Activated CD4-positive, alpha-beta T cell treated with anti-CD3 and anti-CD28 coated beads, Interleukin-2, amount 10 ng/mL, durations not matched to agents 24 days and 14 days (primary cell): ENCODE results near the gene MRM3. TPM values are rescaled to one million over a fixed set of nuclear protein-coding genes. Genes with fewer than 3 reads are reported as not detected.
"Not testable (repeated sequence)": the region's sequence is repeated elsewhere in the genome, so short reads cannot be mapped to it uniquely, and the experiment has no call there.

ENCODE experiments used
- DNase-seq: peaks from one replicate; pipeline ENCODE4 v3.0.0; 2022
- H3K27ac Mint-ChIP-seq: one replicate; pipeline ENCODE4 v1.8.0; 2022; ENCODE audit warnings: mild to moderate bottlenecking, mixed read lengths
- H3K27me3 Mint-ChIP-seq: one replicate; pipeline ENCODE4 v1.8.0; 2022; ENCODE audit warnings: mixed read lengths
- H3K36me3 Mint-ChIP-seq: one replicate; pipeline ENCODE4 v1.8.0; 2022; ENCODE audit warnings: low read depth, mild to moderate bottlenecking, mixed read lengths
- H3K4me1 Mint-ChIP-seq: one replicate; pipeline ENCODE4 v1.8.0; 2021; ENCODE audit warnings: mixed read lengths
- H3K4me3 Mint-ChIP-seq: one replicate; pipeline ENCODE4 v1.8.0; 2022; ENCODE audit warnings: mild to moderate bottlenecking, moderate library complexity, mixed read lengths
- H3K9me3 Mint-ChIP-seq: one replicate; pipeline ENCODE4 v1.8.0; 2021; ENCODE audit warnings: mixed read lengths
- intact Hi-C: fragments of 100-400 bp; cut with micrococcal nuclease; formaldehyde crosslinking; loops from one replicate; pipeline ENCODE4 v1.15.1; 2023
- total RNA-seq: library from RNA; stranded (reverse); gene quantifications from 2 replicates; pipeline ENCODE4 v1.2.3, GENCODE V29; 2022

Gene MRM3
- total RNA-seq, 1 donor from 2014 or later: 33.1 TPM

GRCh38 chr17:795276-795675 is 13.1 kb downstream of the MRM3 start:
- Mint-ChIP-seq H3K4me3 (no peak overlapping the region), H3K27ac (no peak overlapping the region), H3K9me3 (no peaks in the 10 kb centered on the region), H3K4me1 (peaks cover 4% of the 10 kb centered on the region), H3K27me3 (no peaks in the 10 kb centered on the region), H3K36me3 (peaks cover 23% of the 10 kb centered on the region)
- intact Hi-C loops: loop anchor here (1.0 to 5.0 kb wide), 2 partner anchors 186 to 202 kb away; partner anchors contain the start of gene TIMM22
- DNase-seq: no peak

GRCh38 chr17:795721-796120 is 13.6 kb downstream of the MRM3 start:
- Mint-ChIP-seq H3K4me3 (no peak overlapping the region), H3K27ac (no peak overlapping the region), H3K4me1 (peaks cover 4% of the 10 kb centered on the region), H3K27me3 (no peaks in the 10 kb centered on the region), H3K9me3 (no peaks in the 10 kb centered on the region), H3K36me3 (peaks cover 23% of the 10 kb centered on the region)
- DNase-seq: no peak
- intact Hi-C loops: loop anchor here (1.0 to 5.0 kb wide), 2 partner anchors 186 to 202 kb away; partner anchors contain the start of gene TIMM22

- no peak for DNase-seq
- H3K27ac Mint-ChIP-seq: no peak overlapping the region
- no peak overlapping the region for H3K4me3 Mint-ChIP-seq
- peaks cover 16% of the 10 kb centered on the region for H3K36me3 Mint-ChIP-seq
- intact Hi-C loops: loop anchor here (5.0 kb wide), 1 partner anchor 201 kb away; the partner anchor contains the start of gene TIMM22
- H3K9me3 Mint-ChIP-seq: no peaks in the 10 kb centered on the region
- peaks cover 4% of the 10 kb centered on the region for H3K4me1 Mint-ChIP-seq
- no peaks in the 10 kb centered on the region for H3K27me3 Mint-ChIP-seq
Measured at GRCh38 chr17:796609-797008, 14.5 kb downstream of the MRM3 start.

DNA sequence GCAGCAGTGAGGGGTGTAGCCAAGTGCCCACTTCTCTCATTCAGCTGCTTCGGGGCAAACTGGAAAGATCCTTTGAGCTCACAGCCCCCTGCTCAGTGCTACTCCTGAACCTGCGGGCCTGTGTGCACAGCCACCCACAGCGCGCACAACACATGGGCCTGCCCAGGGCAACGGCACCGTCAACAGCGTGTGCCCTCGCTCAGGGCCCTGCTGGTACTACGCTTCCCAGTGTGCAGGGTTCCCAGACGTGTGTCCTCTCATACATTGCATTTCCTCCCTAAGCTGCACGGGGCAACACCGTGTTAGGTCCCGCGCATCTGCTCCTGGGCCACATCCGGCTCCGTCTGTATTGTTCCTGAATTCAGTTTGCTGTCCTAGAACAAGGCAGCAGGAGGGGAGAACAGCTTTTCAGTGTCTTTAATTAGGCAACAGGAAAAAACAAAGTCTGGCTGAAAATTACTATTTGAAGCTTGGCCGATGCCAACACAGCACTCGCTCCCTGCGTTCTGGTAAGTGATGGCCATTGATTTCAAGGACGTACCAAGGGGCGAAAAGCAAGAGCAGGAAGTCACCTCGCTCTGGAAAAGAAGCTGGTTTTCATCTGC is 15.2 kb downstream of the MRM3 start:
- peaks cover 4% of the 10 kb centered on the region for H3K4me1 Mint-ChIP-seq
- peaks cover 11% of the 10 kb centered on the region for H3K36me3 Mint-ChIP-seq
- no peaks in the 10 kb centered on the region for H3K9me3 Mint-ChIP-seq
- H3K27me3 Mint-ChIP-seq: no peaks in the 10 kb centered on the region
- no peak overlapping the region for H3K4me3 Mint-ChIP-seq
- no peak for DNase-seq
- H3K27ac Mint-ChIP-seq: no peak overlapping the region
- intact Hi-C loops: loop anchor here (5.0 kb wide), 1 partner anchor 200 kb away; the partner anchor contains the start of gene TIMM22

GRCh38 chr17:798246-798645 is 16.1 kb downstream of the MRM3 start:
- Mint-ChIP-seq H3K27me3 (no peaks in the 10 kb centered on the region), H3K4me1 (peaks cover 4% of the 10 kb centered on the region), H3K27ac (no peak overlapping the region), H3K4me3 (no peak overlapping the region), H3K9me3 (no peaks in the 10 kb centered on the region), H3K36me3 (peaks cover 6% of the 10 kb centered on the region)
- no peak for DNase-seq
- intact Hi-C loops: loop anchor here (5.0 kb wide), 1 partner anchor 199 kb away; the partner anchor contains the start of gene TIMM22

DNA sequence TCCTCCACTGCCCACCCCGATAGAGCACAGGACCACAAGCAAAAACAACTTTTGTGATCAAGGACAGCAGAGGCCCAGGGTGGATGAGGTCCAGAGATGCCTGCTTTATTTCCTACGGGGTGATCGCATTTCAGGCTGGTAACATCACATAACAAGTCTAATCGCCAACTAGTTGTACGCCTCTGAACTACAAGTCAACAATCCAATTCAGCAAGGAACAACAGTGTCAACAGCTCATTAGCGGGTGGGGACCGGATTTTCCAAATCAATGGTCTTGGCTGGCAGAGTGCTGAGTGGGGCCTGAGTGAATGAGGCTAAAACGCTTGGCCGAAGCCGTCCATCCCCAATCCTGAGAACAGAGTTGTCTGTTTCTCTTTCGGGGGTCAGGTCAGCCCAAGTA is 17.1 kb downstream of the MRM3 start:
- H3K9me3 Mint-ChIP-seq: no peaks in the 10 kb centered on the region
- H3K4me3 Mint-ChIP-seq: no peak overlapping the region
- intact Hi-C loops: loop anchor here (5.0 kb wide), 1 partner anchor 198 kb away; the partner anchor contains the start of gene TIMM22

DNA sequence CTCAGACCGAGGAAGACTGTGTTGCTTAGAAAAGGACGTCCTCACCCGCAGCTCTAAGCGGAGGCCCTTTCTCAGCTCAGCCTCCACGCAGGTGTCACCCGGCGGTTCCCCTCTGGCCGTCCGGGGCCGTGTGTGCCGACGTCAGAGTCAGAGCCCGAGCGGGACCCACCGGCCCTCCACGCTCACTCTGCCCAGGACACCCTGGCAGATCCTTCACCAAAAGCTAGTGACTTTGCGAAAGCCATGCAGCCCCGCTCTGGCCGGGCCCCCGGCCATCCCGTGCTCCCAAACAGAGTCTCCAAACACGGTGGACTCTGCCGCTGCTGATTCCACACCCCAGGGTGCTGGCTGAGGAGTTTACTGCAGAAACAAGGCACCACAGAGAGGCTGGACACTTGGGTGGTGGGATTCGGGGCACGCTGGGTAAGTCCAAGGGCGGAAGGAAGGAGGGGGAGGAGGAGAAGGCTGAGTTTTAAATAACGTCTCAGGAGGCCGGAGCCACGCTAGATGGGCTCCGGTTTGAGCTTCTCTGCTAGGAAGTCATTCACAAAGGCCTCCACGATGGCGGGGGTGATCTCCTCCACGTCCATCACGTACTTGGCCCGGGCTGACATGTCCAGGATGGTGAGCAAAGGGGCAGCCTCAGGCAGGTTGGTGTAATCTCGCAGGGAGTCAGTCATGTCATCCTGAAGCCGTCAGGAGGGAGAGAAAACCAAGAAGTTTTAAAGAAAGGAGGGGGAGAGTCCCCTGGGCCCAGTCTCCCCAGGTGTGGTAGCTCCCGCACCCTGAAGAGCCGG is 18.5 kb downstream of the MRM3 start:
- intact Hi-C loops: no loop called here
- DNase-seq: no peak
- no peaks in the 10 kb centered on the region for H3K9me3 Mint-ChIP-seq
- no peaks in the 10 kb centered on the region for H3K4me1 Mint-ChIP-seq
- H3K27me3 Mint-ChIP-seq: no peaks in the 10 kb centered on the region
- H3K4me3 Mint-ChIP-seq: no peak overlapping the region
- H3K36me3 Mint-ChIP-seq: peaks cover 2% of the 10 kb centered on the region
- H3K27ac Mint-ChIP-seq: no peak overlapping the region

More for the DNA sequence above, 17.1 kb downstream of the MRM3 start:
- H3K4me1 Mint-ChIP-seq: peaks cover 4% of the 10 kb centered on the region
- no peak overlapping the region for H3K27ac Mint-ChIP-seq
- no peaks in the 10 kb centered on the region for H3K27me3 Mint-ChIP-seq
- peaks cover 5% of the 10 kb centered on the region for H3K36me3 Mint-ChIP-seq
- no peak for DNase-seq

DNA sequence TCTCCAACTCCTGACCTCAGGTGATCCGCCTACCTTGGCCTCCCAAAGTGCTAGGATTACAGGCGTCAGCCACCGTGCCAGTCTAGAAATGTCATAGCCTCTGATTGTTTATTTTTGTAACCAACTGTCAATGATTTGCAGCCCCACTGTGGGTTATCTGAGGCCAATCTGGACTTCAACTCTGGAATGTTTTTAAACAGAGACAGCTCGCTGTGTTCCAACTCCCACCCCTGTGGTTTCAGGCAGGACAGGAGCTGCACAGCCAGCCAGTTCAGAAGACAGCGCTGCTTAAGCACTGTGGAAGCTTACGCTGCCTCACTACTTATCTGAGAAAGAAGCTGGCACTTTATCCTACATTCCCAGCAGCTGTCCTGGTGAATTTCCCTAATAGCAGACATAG is 19.5 kb downstream of the MRM3 start:
- Mint-ChIP-seq H3K4me3 (no peak overlapping the region), H3K4me1 (no peaks in the 10 kb centered on the region), H3K36me3 (peaks cover 2% of the 10 kb centered on the region), H3K27ac (no peak overlapping the region), H3K9me3 (no peaks in the 10 kb centered on the region), H3K27me3 (no peaks in the 10 kb centered on the region)
- no peak for DNase-seq
- intact Hi-C loops: no loop called here

DNA sequence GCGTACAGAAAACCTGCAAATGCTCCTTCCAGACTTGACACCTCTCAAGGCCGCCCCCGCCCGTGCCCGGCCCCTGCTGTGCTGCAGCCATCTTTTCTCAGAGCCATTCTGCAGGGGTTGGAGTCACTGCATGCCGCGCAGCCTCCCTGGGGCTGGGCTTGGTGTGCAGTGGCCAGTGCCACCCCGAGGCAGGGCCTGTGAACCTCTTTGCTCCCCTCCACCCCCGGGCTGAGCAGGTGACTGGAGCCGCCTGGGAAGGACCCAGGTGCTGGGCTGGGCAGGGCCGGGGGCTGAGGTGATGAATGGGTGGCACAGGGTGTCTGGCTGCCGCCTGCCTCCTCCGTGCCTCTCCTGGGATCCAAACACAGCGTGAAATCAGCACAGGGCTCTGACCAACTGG is 20.3 kb downstream of the MRM3 start:
- intact Hi-C loops: no loop called here

GRCh38 chr17:802901-803881 is 21.0 kb downstream of the MRM3 start:
- no peak for DNase-seq
- Mint-ChIP-seq H3K27ac (no peak overlapping the region), H3K27me3 (no peaks in the 10 kb centered on the region), H3K9me3 (no peaks in the 10 kb centered on the region), H3K4me1 (no peaks in the 10 kb centered on the region), H3K4me3 (no peak overlapping the region), H3K36me3 (no peaks in the 10 kb centered on the region)
- intact Hi-C loops: no loop called here

More for the DNA sequence above, 20.3 kb downstream of the MRM3 start:
- Mint-ChIP-seq H3K4me3 (no peak overlapping the region), H3K9me3 (no peaks in the 10 kb centered on the region), H3K36me3 (no peaks in the 10 kb centered on the region), H3K27ac (no peak overlapping the region), H3K4me1 (no peaks in the 10 kb centered on the region), H3K27me3 (no peaks in the 10 kb centered on the region)
- DNase-seq: no peak

DNA sequence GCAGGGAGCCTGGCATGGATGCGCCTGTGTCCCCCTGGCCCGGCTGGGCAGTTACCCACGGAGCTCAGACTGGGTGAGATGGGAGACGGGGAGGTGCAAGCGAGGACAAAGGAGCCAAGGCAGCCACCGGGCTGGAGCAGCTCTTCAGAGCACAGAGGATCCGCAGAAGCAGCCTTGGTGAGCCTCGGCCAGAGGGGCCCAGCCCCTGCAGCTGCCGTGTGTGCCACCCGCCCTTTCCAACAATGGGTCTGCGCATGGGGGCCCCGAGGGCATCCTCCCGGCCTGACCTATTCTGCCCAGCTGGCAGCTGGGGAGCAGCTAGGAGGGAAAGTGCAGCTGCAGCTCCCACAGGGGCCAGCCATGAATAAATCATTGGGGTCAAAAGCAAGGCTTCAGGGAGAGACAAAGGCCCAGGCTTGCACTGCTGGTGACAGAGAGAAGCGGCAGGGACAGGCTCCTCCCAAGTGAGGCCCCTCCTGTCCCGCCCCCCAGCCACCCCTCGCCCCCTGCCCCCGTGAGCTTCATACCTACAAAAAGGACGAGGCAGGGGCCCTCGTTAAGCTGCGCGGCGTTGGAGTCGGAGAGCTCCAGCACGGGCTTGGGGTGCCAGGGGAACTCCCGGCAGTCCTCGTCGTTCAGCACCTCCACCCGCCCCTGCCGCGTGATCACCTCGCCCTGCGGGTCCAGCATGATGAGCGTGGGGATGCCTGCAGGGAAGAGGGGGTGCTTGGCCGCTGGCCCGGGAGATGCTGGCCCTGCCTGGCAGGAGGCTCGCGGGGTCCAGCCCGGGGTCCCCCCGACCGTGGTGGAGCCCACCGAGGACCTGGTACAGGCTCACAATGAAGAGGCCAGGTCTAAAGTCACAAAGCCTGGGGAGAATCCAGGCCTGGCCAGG is 22.6 kb downstream of the MRM3 start:
- no peak for DNase-seq
- Mint-ChIP-seq H3K27me3 (no peaks in the 10 kb centered on the region), H3K36me3 (no peaks in the 10 kb centered on the region)

GRCh38 chr17:805886-806285 is 23.7 kb downstream of the MRM3 start:
- H3K27ac Mint-ChIP-seq, H3K36me3 Mint-ChIP-seq, H3K4me1 Mint-ChIP-seq, H3K4me3 Mint-ChIP-seq, intact Hi-C loops, DNase-seq, H3K9me3 Mint-ChIP-seq, H3K27me3 Mint-ChIP-seq: not testable (repeated sequence)

More for the DNA sequence above, 22.6 kb downstream of the MRM3 start:
- intact Hi-C loops: no loop called here
- no peak overlapping the region for H3K4me3 Mint-ChIP-seq
- H3K4me1 Mint-ChIP-seq: no peaks in the 10 kb centered on the region
- H3K27ac Mint-ChIP-seq: no peak overlapping the region
- H3K9me3 Mint-ChIP-seq: no peaks in the 10 kb centered on the region

GRCh38 chr17:806346-806745 is 24.2 kb downstream of the MRM3 start:
- H3K9me3 Mint-ChIP-seq: no peaks in the 10 kb centered on the region
- intact Hi-C loops: no loop called here
- no peaks in the 10 kb centered on the region for H3K36me3 Mint-ChIP-seq
- no peaks in the 10 kb centered on the region for H3K27me3 Mint-ChIP-seq
- H3K4me3 Mint-ChIP-seq: no peak overlapping the region
- no peak overlapping the region for H3K27ac Mint-ChIP-seq
- H3K4me1 Mint-ChIP-seq: no peaks in the 10 kb centered on the region
- no peak for DNase-seq
